ENCODE results near the gene CYBC1. TPM values are rescaled to one million over a fixed set of nuclear protein-coding genes. Genes with fewer than 3 reads are reported as not detected.

Gene CYBC1
- total and polyA plus RNA-seq, 9 of the 15 experiments (the other 6 are each of a cell fraction or from before 2014, with no cell fraction given), result 1.3 to 71.8 (median 49.9) TPM

DNA sequence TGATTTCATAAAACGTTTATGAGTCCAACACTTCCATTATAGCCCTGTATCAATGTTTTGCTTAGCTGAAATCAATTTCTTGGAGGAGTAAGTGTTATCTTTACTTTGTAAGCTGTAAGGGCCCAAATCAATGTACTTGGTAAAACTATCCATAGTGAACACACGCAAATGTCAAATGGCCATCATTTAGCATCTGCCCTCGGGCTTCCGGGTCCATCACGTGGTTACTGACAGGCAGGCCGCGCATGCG lies 7.3 kb upstream of the CYBC1 start (continued):
- TF ChIP-seq, protein P1, sequence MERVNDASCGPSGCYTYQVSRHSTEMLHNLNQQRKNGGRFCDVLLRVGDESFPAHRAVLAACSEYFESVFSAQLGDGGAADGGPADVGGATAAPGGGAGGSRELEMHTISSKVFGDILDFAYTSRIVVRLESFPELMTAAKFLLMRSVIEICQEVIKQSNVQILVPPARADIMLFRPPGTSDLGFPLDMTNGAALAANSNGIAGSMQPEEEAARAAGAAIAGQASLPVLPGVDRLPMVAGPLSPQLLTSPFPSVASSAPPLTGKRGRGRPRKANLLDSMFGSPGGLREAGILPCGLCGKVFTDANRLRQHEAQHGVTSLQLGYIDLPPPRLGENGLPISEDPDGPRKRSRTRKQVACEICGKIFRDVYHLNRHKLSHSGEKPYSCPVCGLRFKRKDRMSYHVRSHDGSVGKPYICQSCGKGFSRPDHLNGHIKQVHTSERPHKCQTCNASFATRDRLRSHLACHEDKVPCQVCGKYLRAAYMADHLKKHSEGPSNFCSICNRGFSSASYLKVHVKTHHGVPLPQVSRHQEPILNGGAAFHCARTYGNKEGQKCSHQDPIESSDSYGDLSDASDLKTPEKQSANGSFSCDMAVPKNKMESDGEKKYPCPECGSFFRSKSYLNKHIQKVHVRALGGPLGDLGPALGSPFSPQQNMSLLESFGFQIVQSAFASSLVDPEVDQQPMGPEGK (CRISPR knock-in tag; IDR thresholded peaks at IDR 0.05; ENCODE audit: borderline replicate concordance), result no peak
- TF ChIP-seq SETDB1 (IDR thresholded peaks at IDR 0.05; ENCODE audit: low read length), result no peak
- TF ChIP-seq FOXP1 (CRISPR knock-in tag; IDR thresholded peaks at IDR 0.05), result no peak
- TF ChIP-seq, protein P2, sequence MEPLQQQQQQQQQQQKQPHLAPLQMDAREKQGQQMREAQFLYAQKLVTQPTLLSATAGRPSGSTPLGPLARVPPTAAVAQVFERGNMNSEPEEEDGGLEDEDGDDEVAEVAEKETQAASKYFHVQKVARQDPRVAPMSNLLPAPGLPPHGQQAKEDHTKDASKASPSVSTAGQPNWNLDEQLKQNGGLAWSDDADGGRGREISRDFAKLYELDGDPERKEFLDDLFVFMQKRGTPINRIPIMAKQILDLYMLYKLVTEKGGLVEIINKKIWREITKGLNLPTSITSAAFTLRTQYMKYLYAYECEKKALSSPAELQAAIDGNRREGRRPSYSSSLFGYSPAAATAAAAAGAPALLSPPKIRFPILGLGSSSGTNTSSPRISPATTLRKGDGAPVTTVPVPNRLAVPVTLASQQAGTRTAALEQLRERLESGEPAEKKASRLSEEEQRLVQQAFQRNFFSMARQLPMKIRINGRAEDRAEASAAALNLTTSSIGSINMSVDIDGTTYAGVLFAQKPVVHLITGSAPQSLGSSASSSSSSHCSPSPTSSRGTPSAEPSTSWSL (CRISPR knock-in tag; IDR thresholded peaks at IDR 0.05; ENCODE audit: borderline replicate concordance), result no peak
- TF ChIP-seq LEF1 (IDR thresholded peaks at IDR 0.05), result no peak
- no peak for TF ChIP-seq ZNF57 (CRISPR knock-in tag; IDR thresholded peaks at IDR 0.05)
- no peak for TF ChIP-seq TAF7 (tag; IDR thresholded peaks at IDR 0.05)
- TF ChIP-seq, protein P3, sequence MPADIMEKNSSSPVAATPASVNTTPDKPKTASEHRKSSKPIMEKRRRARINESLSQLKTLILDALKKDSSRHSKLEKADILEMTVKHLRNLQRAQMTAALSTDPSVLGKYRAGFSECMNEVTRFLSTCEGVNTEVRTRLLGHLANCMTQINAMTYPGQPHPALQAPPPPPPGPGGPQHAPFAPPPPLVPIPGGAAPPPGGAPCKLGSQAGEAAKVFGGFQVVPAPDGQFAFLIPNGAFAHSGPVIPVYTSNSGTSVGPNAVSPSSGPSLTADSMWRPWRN (IDR thresholded peaks at IDR 0.05; ENCODE audit: low read depth), result no peak
- no peak for TF ChIP-seq ZNF133 (CRISPR knock-in tag; IDR thresholded peaks at IDR 0.05)
- TF ChIP-seq, protein P4, sequence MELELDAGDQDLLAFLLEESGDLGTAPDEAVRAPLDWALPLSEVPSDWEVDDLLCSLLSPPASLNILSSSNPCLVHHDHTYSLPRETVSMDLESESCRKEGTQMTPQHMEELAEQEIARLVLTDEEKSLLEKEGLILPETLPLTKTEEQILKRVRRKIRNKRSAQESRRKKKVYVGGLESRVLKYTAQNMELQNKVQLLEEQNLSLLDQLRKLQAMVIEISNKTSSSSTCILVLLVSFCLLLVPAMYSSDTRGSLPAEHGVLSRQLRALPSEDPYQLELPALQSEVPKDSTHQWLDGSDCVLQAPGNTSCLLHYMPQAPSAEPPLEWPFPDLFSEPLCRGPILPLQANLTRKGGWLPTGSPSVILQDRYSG (tag; conservative IDR thresholded peaks at IDR 0.05; ENCODE audit: low read depth), result no peak
- TF ChIP-seq, protein P5, sequence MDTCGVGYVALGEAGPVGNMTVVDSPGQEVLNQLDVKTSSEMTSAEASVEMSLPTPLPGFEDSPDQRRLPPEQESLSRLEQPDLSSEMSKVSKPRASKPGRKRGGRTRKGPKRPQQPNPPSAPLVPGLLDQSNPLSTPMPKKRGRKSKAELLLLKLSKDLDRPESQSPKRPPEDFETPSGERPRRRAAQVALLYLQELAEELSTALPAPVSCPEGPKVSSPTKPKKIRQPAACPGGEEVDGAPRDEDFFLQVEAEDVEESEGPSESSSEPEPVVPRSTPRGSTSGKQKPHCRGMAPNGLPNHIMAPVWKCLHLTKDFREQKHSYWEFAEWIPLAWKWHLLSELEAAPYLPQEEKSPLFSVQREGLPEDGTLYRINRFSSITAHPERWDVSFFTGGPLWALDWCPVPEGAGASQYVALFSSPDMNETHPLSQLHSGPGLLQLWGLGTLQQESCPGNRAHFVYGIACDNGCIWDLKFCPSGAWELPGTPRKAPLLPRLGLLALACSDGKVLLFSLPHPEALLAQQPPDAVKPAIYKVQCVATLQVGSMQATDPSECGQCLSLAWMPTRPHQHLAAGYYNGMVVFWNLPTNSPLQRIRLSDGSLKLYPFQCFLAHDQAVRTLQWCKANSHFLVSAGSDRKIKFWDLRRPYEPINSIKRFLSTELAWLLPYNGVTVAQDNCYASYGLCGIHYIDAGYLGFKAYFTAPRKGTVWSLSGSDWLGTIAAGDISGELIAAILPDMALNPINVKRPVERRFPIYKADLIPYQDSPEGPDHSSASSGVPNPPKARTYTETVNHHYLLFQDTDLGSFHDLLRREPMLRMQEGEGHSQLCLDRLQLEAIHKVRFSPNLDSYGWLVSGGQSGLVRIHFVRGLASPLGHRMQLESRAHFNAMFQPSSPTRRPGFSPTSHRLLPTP (IDR thresholded peaks at IDR 0.05; ENCODE audit: borderline replicate concordance, extremely low read depth, insufficient read length), result no peak
- no peak for TF ChIP-seq TEAD2 (tag; IDR thresholded peaks at IDR 0.05)
- TF ChIP-seq TOE1 (IDR thresholded peaks at IDR 0.05; ENCODE audit: borderline replicate concordance), result peak; percentile 95
- no peak for TF ChIP-seq TOE1 (CRISPR knock-in tag; IDR thresholded peaks at IDR 0.05; ENCODE audit: borderline replicate concordance, low read depth)
- TF ChIP-seq, protein P6, sequence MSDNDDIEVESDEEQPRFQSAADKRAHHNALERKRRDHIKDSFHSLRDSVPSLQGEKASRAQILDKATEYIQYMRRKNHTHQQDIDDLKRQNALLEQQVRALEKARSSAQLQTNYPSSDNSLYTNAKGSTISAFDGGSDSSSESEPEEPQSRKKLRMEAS (CRISPR knock-in tag; IDR thresholded peaks at IDR 0.05), result no peak
- peak; percentile 91; the same call in 1 of the 2 replicates for TF ChIP-seq ZNF589 (CRISPR knock-in tag; IDR thresholded peaks at IDR 0.05; ENCODE audit: low read depth)
- no peak for TF ChIP-seq E2F3 (CRISPR knock-in tag; IDR thresholded peaks at IDR 0.05)
- TF ChIP-seq, protein P7, sequence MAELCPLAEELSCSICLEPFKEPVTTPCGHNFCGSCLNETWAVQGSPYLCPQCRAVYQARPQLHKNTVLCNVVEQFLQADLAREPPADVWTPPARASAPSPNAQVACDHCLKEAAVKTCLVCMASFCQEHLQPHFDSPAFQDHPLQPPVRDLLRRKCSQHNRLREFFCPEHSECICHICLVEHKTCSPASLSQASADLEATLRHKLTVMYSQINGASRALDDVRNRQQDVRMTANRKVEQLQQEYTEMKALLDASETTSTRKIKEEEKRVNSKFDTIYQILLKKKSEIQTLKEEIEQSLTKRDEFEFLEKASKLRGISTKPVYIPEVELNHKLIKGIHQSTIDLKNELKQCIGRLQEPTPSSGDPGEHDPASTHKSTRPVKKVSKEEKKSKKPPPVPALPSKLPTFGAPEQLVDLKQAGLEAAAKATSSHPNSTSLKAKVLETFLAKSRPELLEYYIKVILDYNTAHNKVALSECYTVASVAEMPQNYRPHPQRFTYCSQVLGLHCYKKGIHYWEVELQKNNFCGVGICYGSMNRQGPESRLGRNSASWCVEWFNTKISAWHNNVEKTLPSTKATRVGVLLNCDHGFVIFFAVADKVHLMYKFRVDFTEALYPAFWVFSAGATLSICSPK (IDR thresholded peaks at IDR 0.05; ENCODE audit: borderline replicate concordance), result no peak
- no peak for TF ChIP-seq MTA3 (IDR thresholded peaks at IDR 0.05; ENCODE audit: borderline replicate concordance)

Measured in K562 (cell line).